Activated T-cell treated with anti-CD3 and anti-CD28 coated beads for 24 hours (primary cell): ENCODE results near the gene KRTAP5-6.

ENCODE experiments used
- DNase-seq: peaks from one replicate; pipeline ENCODE4 v3.0.0-alpha.2; 2020; ENCODE audit warnings: low read depth

KRTAP5-6 gene

DNA sequence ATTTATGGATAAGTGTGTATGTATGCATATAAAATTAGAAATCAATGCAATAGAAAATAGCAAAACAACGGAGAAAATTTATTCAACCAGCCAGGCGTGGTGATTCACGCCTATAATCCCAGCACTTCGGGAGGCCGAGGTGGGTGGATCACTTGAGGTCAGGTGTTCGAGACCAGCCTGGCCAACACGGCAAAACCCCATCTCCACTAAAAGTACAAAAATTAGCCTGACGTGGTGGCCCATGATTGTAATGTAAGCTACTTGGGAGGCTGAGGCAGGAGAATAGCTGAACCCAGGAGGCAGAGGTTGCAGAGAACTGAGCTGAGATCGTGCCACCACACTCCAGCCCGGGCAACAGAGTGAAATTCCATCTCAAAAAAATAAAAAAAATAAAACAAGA, 5.5 kb downstream of the KRTAP5-6 start:
- no peak for DNase-seq

DNA sequence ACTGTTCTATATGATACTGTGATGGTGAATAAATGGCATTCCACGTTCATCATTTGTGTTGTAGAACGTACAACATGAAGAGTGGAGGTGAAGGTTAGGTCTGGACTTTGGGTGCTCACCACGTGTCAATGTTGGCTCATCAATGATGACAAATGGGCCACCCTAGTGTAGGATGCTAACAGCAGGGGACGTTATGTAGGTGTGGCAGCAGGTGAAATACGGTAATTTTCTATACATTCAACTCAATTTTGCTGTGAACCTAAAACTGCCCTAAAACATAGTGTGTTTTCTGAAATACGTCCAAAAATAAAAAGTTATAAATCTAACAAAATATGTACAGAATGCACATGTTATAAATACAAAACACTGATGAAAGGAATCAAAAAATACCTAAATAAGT, 6.2 kb downstream of the KRTAP5-6 start:
- DNase-seq, result no peak

GRCh38 chr11:1705126-1706052, 8.4 kb downstream of the KRTAP5-6 start:
- no peak for DNase-seq

DNA sequence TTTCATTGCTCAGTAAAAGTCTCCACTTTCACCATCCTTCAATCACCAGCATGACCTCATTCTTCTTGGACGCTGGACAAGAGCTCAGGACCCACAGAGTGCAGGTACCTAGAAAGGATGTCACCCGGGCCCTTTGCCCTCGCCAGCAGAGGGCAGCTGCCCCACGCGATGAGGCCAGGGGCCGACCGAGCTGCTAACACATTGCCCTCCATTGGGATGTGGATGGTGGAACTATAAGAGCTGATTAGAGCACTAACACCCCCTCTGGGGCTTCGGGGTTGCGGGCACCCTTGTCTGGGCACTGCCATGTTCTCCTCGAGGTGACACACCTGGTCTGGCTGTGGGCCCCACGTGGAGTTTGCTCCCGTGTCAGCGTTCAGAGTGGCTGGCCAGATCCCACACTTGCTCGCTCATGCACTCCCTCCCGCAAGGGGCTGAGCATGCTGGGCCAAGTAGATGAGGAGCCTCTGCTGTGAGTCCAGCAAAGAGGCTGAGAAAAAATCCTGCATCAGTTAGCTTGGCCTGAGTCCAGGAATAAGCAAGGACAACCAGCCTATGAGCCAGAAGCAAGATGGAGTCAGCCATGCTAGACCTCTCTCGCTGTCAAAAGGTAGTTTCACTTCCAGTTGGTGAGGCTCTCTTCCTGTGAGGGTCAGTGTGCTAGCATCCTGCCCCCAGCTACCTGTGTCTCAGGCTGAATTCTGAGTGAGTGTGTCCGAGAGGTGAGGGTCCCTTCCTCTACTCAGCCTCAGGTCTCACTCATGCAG, 9.8 kb downstream of the KRTAP5-6 start:
- no peak for DNase-seq

- no peak for DNase-seq
These were observed 10.8 kb downstream of the KRTAP5-6 start for GRCh38 chr11:1707751-1708150.

DNA sequence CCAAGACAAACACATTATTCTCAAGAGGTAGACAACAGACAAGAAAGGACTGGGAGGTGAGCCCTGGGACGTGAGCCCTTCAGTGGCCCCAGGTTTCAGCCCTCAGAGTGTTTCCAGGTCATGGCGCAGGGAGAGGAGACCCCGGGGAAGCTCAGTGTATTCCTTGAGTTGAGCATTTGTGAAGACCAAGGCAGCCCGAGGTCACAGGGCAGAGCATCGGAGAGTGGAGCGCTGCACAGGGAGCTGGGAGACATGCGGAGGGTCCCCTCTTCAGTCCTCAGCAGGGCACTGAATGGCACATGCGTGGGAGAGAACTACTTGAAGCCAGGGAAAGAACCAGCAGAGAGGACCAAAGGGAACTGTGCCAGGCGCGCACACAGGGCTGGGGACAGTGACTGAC, 11.7 kb downstream of the KRTAP5-6 start:
- DNase-seq, result no peak

DNA sequence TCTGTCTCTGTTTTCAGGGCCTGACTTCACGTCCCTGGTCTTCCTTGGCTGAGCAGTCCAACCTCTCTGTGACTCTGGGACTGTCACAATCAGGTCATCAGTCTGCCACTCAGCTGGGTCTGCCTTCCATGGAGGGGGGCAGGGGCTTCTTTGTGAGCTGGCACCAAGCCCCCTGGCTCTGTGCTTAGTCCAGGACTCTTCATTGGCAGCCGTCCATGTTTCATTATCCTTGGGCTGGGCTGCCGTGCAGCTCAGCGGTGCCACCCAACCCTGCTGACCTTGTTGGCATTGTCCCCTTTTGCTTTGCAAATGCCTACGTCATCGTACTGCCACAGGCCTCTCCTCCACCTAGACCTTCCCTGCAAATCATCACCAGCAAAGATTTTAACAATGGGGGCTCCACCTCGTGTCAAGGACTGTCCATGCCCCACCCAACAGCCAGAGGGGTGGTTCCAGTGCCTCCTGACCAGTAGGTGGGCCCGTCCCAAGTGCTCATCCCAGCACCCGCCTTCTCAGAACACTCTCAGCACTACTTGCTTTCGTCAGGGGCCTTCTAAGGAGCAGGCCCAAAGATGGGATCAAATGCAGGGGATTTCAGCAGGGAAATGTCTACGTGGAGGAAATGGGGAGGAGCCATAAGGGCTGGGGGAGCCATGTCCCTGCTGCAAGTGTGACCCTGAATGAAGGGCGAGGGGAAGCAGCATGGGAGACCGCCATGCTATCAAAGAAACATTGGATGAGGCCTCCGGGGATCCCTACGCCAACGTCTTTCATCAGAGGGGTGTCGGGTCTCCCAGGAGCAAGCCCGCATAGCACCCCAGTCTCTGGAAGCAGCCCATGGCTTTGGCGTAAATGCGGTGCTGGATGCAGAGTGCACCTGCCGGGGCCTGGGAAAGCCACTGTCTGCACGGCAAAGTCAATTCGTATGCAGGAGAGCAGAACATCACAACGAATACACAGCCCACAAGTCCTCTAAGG, 18.2 kb downstream of the KRTAP5-6 start:
- no peak for DNase-seq

DNA sequence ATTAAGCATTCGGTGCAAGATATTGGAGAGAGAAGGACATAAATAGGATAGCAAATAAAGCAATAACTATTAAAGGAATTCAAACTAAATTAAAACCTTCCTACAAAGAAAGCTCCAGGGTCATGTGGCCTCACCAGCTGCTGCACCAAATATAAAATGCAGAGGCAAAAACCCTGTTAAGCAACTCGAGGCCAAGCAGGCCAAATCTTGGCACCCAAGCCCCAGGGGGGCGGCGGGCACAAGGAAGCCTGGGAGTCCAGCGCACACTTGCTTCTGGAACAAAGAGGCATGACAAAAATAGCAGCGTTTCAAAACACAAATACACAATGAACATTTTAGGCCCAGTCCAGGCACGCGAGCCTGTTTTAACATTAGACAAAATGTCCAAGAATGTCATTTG, 20.8 kb downstream of the KRTAP5-6 start:
- DNase-seq, result no peak

GRCh38 chr11:1718326-1718725, 21.3 kb downstream of the KRTAP5-6 start:
- no peak for DNase-seq

DNA sequence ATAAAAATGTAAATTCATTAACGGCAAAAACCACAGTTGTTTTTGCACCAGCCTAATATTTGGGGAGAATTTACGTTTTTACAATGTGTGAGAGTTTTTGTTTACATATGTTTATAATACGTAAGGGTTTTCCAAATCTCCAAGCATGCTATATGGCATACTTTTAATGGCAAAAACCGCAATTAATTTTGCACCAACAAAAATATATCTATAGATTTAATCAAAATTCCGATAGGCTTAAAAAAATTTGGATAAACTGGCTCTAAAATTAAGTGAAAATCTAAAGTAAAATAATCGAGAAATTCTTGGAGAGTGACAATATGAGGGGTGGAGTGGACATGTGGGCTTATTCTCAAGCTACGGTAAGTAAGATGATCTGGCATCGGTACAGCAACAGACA, 22.8 kb downstream of the KRTAP5-6 start:
- no peak for DNase-seq

DNA sequence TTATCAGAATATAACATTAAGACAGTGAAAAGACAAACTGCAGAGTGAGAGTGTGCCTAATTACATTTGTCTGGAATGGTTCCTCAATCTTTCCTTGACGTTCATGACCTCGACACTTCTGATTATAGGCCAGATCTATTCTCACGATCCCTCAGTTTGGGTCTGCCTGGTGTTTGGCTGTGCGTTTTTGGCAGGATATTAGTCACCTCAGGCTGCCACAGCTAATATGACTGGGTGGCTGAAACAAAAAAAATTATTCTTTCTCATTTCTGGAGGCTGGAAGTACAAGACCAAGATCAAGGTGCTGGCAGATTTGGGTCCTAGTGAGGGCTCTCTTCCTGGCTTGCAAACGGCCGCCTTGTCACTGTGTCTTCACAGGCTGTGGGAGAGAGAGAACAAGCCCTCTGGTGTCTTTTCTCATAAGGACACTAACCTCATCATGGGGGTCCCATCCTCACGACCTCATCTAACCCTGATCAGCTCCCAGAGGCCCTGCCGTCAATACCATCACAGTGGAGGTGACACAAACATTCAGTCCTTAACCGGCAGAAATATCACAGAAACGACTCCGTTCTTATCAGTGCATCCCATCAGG, 30.2 kb downstream of the KRTAP5-6 start:
- no peak for DNase-seq

- no peak for DNase-seq
These were observed 30.9 kb downstream of the KRTAP5-6 start for GRCh38 chr11:1727861-1728260.

- no peak for DNase-seq
These were observed 31.3 kb downstream of the KRTAP5-6 start for GRCh38 chr11:1728301-1728700.

DNA sequence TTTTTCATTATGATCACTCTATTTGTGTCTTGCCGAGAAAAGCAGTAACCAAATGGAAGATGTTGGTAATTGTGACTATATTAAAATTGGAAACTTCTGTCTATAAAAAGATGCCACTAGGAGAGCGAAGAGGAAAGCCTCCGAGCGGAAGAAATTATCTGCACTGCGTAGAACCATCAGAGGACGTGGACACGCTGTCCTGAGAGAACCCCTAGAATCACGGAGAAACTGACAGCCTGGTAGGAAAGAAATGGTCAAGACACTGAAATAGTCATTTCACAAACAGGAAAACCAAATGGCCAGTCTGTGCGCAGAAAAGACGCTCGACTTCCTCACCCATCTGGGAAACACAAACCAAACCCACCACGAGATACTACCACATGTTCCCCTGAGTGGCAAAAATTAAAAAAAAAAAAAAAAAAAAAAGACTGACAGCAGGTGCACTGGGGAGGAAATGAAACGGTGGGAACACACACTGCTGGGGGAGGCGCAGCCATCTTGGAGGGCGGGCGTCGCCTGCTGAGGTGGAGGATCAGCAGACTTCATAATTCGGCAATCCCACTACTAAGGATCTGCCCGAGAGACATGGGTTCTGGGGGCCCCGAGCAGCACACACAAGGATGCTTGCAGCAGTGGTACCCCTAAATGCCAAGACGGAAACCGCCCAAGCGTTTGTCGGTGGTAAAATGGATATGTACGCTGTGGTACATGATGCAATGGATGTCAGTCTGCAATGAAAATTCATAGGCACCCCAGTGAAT, 32.1 kb downstream of the KRTAP5-6 start:
- DNase-seq, result no peak

DNA sequence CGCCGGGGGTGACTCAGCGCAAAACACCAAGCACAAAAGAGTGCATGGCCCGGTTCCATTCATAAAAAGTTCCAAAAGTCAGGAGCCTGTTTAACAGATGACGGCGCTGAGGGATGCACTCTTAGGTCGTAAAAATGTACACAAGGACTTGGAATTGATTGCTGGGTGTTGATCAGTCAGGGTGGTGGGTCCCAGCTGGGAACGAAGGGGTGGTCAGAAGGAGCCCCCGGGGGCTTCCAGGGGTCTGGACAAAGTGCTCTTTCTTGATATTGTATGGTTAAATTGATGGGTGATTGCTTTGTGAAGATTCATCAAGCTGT, 32.7 kb downstream of the KRTAP5-6 start:
- no peak for DNase-seq

DNA sequence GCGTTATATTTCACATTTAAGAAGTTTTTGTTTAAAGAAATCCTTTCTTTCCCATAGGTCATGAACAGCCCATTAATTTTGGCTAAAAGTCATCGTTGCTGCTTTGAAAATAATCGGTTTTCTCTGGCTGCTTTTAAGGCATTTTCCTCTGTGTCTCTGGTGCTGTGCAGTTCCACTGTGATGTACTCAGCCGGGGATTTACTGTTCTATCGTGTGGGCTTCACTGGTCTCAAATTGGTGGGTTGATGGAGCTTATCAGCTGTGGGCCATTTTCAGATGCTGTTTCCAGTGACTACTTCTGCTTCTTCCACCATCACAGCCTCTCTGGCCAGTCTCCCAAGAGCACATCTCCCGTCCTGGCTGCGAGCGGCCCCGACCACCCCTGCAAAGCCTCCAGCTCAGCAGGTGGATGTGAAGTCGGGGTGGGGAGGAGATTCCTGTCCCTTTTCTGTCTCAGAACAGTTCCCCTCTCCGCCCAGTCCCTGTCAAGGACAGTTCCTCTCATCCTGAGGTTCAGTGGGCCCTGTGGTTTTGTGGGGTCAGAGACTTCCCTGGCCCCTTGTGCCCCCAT, 33.1 kb downstream of the KRTAP5-6 start:
- DNase-seq, result no peak

DNA sequence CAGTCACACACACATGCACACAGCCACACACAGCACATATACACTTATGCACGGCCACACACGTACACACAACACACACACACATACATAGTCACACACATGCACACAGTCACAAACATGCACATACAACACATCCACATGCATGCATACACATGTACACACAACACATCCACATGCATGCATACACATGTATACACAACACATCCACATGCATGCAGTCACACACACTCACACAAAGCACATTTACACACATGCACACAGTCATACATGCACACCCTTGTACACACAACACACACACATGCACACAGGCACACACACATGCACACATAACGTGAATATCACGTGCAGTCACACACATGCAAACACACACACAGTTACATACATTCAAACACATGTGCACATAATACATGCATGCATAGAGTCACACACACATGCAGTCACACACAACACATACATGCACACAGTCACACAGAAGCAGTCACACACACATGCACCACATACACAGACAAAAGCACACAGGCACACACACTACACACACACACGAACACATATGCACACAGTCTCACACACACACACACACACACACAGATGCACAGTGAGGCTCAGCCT, 34.6 kb downstream of the KRTAP5-6 start:
- no peak for DNase-seq

- DNase-seq, result no peak
These were observed 35.5 kb downstream of the KRTAP5-6 start for GRCh38 chr11:1732418-1733008.

DNA sequence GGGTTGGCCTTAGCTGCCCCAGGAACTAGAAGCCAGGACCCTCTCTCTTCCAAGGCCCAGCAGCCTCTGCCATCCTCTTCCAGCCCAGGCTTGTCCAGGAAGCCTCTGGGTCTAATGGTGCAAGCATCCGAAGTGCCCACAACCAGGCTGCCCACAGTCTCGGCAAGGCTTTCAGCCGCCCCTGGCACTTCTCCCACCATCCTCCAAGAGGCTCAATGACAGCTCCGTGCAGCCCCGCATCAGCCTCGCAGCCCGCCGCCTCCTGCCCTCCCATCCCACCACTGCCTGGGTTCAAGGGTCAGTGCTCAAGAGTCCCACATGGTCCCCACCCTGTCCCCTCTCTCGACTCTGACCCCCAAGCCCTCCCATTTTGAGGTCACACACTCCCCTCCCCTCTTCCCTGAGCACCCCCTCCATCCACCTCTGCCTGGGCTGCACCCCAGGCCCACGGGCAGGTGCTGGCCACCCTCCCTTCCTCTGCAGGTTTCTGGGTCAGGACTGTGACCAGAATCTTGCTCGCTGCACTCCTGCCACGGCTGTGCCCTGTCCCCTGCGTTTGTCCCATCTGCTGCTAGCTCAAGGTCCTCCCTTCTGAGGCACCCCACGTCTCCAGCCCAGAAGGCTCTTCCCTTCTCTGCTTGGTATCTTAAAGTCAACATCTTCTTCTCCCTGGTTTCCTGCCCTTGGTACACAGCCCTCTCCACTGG, 36.2 kb downstream of the KRTAP5-6 start:
- no peak for DNase-seq
